H1 (cell line): ENCODE results near the gene DCAF8L2. TPM values are rescaled to one million over a fixed set of nuclear protein-coding genes. Genes with fewer than 3 reads are reported as not detected.

Experiments used
- CTCF ChIA-PET: fragments of 300-600 bp; sonication (Branson Sonifier 250); formaldehyde crosslinking; loops from one replicate; lab custom pipeline; 2021; ENCODE audit not compliant: partially characterized antibody; lab: Charles Lee
- POLR2A ChIA-PET: fragments of 300-600 bp; sonication (Branson Sonifier 250); formaldehyde crosslinking; loops from one replicate; lab custom pipeline; 2021; ENCODE audit warnings: inconsistent platforms; ENCODE audit not compliant: partially characterized antibody; lab: Charles Lee
- DNase-seq, 2 experiments: peaks; one replicate each; pipeline versions ENCODE4 v3.0.0 to v3.0.0-alpha.2; 2010 to 2022; ENCODE audit warnings: low spot score in 2 of 2, low read depth in 1 of 2, mixed read lengths in 1 of 2
- FAIRE-seq: peaks from 2 replicates; lab custom pipeline; 2011; peaks lifted over from hg19 to GRCh38; lab: Jason Lieb, UNC
- H2AFZ ChIP-seq: 2 replicates; pipeline ENCODE4 v1.8.1; 2012; ENCODE audit warnings: low read length, inconsistent platforms
- H2AK5ac ChIP-seq: 2 replicates; pipeline ENCODE4 v1.6.1; 2013; ENCODE audit warnings: low read depth, low read length
- H2BK120ac ChIP-seq: replicated peaks from 2 replicates; pipeline ENCODE3; 2013; ENCODE audit warnings: low read depth, low read length, inconsistent platforms
- H2BK12ac ChIP-seq: 2 replicates; pipeline ENCODE4 v1.6.1; 2013; ENCODE audit warnings: low read depth, low read length
- H2BK15ac ChIP-seq: 2 replicates; pipeline ENCODE4 v1.6.1; 2013; ENCODE audit warnings: low read length
- H2BK20ac ChIP-seq: 2 replicates; pipeline ENCODE4 v1.6.1; 2013; ENCODE audit warnings: low read length
- H2BK5ac ChIP-seq: 2 replicates; pipeline ENCODE4 v1.6.1; 2013; ENCODE audit warnings: low read depth, low read length
- H3K14ac ChIP-seq: 2 replicates; pipeline ENCODE4 v1.6.1; 2013; ENCODE audit warnings: inconsistent platforms; ENCODE audit not compliant: insufficient read length
- H3K18ac ChIP-seq: 2 replicates; pipeline ENCODE4 v1.6.1; 2013; ENCODE audit warnings: low read length; ENCODE audit errors: extremely low read depth
- H3K23ac ChIP-seq: 2 replicates; pipeline ENCODE4 v1.6.1; 2013; ENCODE audit warnings: inconsistent platforms; ENCODE audit not compliant: insufficient read length
- H3K23me2 ChIP-seq: 2 replicates; pipeline ENCODE4 v1.6.1; 2013; ENCODE audit warnings: low read depth, low read length
- H3K27ac ChIP-seq: 2 replicates; pipeline ENCODE4 v1.6.1; 2011; ENCODE audit warnings: low read depth, low read length, inconsistent platforms
- H3K27me3 ChIP-seq, 4 experiments: replicated peaks in 1 of 4; 1 replicate in 1 of 4; 2 replicates in 3 of 4; pipeline versions ENCODE4 v1.6.1 to v1.8.1; 2011 to 2013; ENCODE audit warnings: low read length in 3 of 4, mild to moderate bottlenecking in 3 of 4, inconsistent platforms in 2 of 4, mixed read lengths in 2 of 4, moderate library complexity in 1 of 4; ENCODE audit not compliant: control insufficient read depth in 3 of 4, insufficient read depth in 3 of 4; ENCODE audit errors: extremely low read depth in 1 of 4
- H3K36me3 ChIP-seq, 4 experiments: 2 replicates each; pipeline versions ENCODE4 v1.6.1 to v1.8.1; 2011 to 2013; ENCODE audit warnings: mild to moderate bottlenecking in 4 of 4, low read length in 3 of 4, moderate library complexity in 2 of 4, control low read depth in 1 of 4, inconsistent platforms in 1 of 4; ENCODE audit not compliant: insufficient read depth in 4 of 4, control insufficient read depth in 2 of 4
- H3K4ac ChIP-seq: replicated peaks from 2 replicates; pipeline ENCODE3; 2013; ENCODE audit warnings: low read length, low read depth, mixed read lengths, inconsistent platforms; ENCODE audit not compliant: insufficient read length
- H3K4me1 ChIP-seq, 4 experiments: replicated peaks in 1 of 4; 1 replicate in 1 of 4; 2 replicates in 3 of 4; pipeline versions ENCODE4 v1.6.1 to v1.8.1; 2011 to 2013; ENCODE audit warnings: low read length in 3 of 4, inconsistent platforms in 2 of 4, mixed read lengths in 1 of 4; ENCODE audit not compliant: insufficient read depth in 4 of 4, control insufficient read depth in 3 of 4
- H3K4me2 ChIP-seq, 2 experiments: 2 replicates each; pipeline versions ENCODE4 v1.6.1 to v1.8.1; 2011 to 2013; ENCODE audit warnings: low read depth in 2 of 2, low read length in 2 of 2, control low read depth in 1 of 2, inconsistent platforms in 1 of 2, mild to moderate bottlenecking in 1 of 2; ENCODE audit not compliant: insufficient read depth in 1 of 2
- H3K4me3 ChIP-seq, 4 experiments: fragments of 200-600, 300-600 bp in 1 of 4; sonication (generic), shearing (Covaris generic), sonication (Bioruptor Twin) in 1 of 4; 2 replicates each; pipeline versions ENCODE4 v1.5.1 to v1.8.1; 2011 to 2016; ENCODE audit warnings: low read length in 4 of 4, low read depth in 3 of 4, control low read depth in 2 of 4, inconsistent platforms in 2 of 4, mild to moderate bottlenecking in 2 of 4, mixed read lengths in 1 of 4, moderate library complexity in 1 of 4; ENCODE audit not compliant: insufficient read depth in 2 of 4; ENCODE audit errors: extremely low read depth in 1 of 4
- H3K56ac ChIP-seq: replicated peaks from 2 replicates; pipeline ENCODE3; 2013; ENCODE audit warnings: low read depth, mild to moderate bottlenecking, mixed read lengths, low read length, inconsistent platforms; ENCODE audit not compliant: insufficient read length
- H3K79me1 ChIP-seq: 2 replicates; pipeline ENCODE4 v1.6.1; 2013; ENCODE audit warnings: low read depth, low read length, control low read depth
- H3K79me2 ChIP-seq, 2 experiments: 2 replicates each; pipeline versions ENCODE4 v1.6.1 to v1.8.1; 2012 to 2013; ENCODE audit warnings: low read length in 2 of 2, mild to moderate bottlenecking in 2 of 2, inconsistent platforms in 1 of 2; ENCODE audit not compliant: insufficient read depth in 2 of 2, control insufficient read depth in 1 of 2
- H3K9ac ChIP-seq, 4 experiments: replicated peaks in 1 of 4; 1 replicate in 1 of 4; 2 replicates in 3 of 4; pipeline versions ENCODE4 v1.6.1 to v1.8.1; 2011 to 2013; ENCODE audit warnings: low read depth in 3 of 4, low read length in 3 of 4, control low read depth in 2 of 4, mild to moderate bottlenecking in 2 of 4, moderate library complexity in 2 of 4, inconsistent platforms in 1 of 4; ENCODE audit errors: extremely low read depth in 1 of 4
- H3K9me3 ChIP-seq, 2 experiments: 2 replicates each; pipeline versions ENCODE4 v1.6.1 to v1.8.1; 2012 to 2013; ENCODE audit warnings: mild to moderate bottlenecking in 2 of 2, moderate library complexity in 2 of 2, control low read depth in 1 of 2, inconsistent platforms in 1 of 2, low read depth in 1 of 2, low read length in 1 of 2, mixed read lengths in 1 of 2; ENCODE audit not compliant: insufficient read depth in 2 of 2
- H4K20me1 ChIP-seq, 2 experiments: replicated peaks in 1 of 2; 2 replicates each; pipeline versions ENCODE3 to v1.8.1; 2011 to 2013; ENCODE audit warnings: inconsistent platforms in 2 of 2, low read length in 2 of 2, mild to moderate bottlenecking in 1 of 2; ENCODE audit not compliant: insufficient read depth in 2 of 2, control insufficient read depth in 1 of 2
- H4K5ac ChIP-seq: 2 replicates; pipeline ENCODE4 v1.6.1; 2013; ENCODE audit warnings: low read length, low read depth, mixed read lengths, inconsistent platforms; ENCODE audit not compliant: insufficient read length
- H4K8ac ChIP-seq: 2 replicates; pipeline ENCODE4 v1.8.0; 2013; ENCODE audit warnings: mild to moderate bottlenecking, moderate library complexity, low read length, inconsistent platforms; ENCODE audit not compliant: insufficient read depth; ENCODE audit errors: extremely low read depth
- H4K91ac ChIP-seq: replicated peaks from 2 replicates; pipeline ENCODE3; 2013; ENCODE audit warnings: low read length, mixed read lengths, inconsistent platforms; ENCODE audit not compliant: insufficient read length
- EZH2 ChIP-seq: fragments of 200-600 bp; sonication (generic); IDR thresholded peaks from 2 replicates; pipeline ENCODE4 v1.7.1; 2012; ENCODE audit warnings: low read depth, mild to moderate bottlenecking, moderate library complexity, low read length, inconsistent platforms; ENCODE audit not compliant: severe bottlenecking
- FOSL1 ChIP-seq: IDR thresholded peaks from 2 replicates; pipeline ENCODE4 v1.6.1; 2011; ENCODE audit warnings: mild to moderate bottlenecking, low read depth, low read length, moderate library complexity; ENCODE audit not compliant: insufficient read depth
- MAX ChIP-seq: IDR thresholded peaks from 2 replicates; pipeline ENCODE4 v1.6.1; 2012; ENCODE audit warnings: inconsistent platforms
- NRF1 ChIP-seq: IDR thresholded peaks from 2 replicates; pipeline ENCODE4 v1.6.1; 2011; ENCODE audit warnings: mild to moderate bottlenecking, low read depth, low read length, improper control_type of control experiment
- RAD21 ChIP-seq, 2 experiments: IDR thresholded peaks in 1 of 2; conservative IDR thresholded peaks in 1 of 2; 2 replicates each; pipeline ENCODE4 v1.6.1; 2011; ENCODE audit warnings: low read depth in 2 of 2, low read length in 2 of 2, improper control_type of control experiment in 1 of 2, inconsistent platforms in 1 of 2, mild to moderate bottlenecking in 1 of 2, moderate library complexity in 1 of 2
- RXRA ChIP-seq: IDR thresholded peaks from 2 replicates; pipeline ENCODE4 v1.6.1; 2011; ENCODE audit warnings: low read depth, mild to moderate bottlenecking, low read length, moderate library complexity; ENCODE audit not compliant: insufficient read depth
- SP2 ChIP-seq: IDR thresholded peaks from 2 replicates; pipeline ENCODE4 v1.6.1; 2012; ENCODE audit warnings: mild to moderate bottlenecking, low read length, inconsistent platforms
- USF2 ChIP-seq: IDR thresholded peaks from 2 replicates; pipeline ENCODE4 v1.6.1; 2011; ENCODE audit warnings: low read length, improper control_type of control experiment
- YY1 ChIP-seq: IDR thresholded peaks from 2 replicates; pipeline ENCODE4 v1.6.1; 2011; ENCODE audit warnings: low read depth, mild to moderate bottlenecking, low read length
- WGBS, 2 experiments: shearing (Covaris generic) in 1 of 2; methylation state at CpG; one replicate each; pipeline versions ENCODE4 v1.1.6 to v1.1.7; 2013 to 2015; ENCODE audit warnings: low lambda C conversion rate in 2 of 2, mixed read lengths in 2 of 2, inconsistent platforms in 1 of 2, low coverage in 1 of 2, missing lambda C conversion rate in 1 of 2; ENCODE audit not compliant: insufficient replicate concordance in 2 of 2, insufficient coverage in 1 of 2, insufficient read length in 1 of 2; ENCODE audit errors: extremely low coverage in 1 of 2, missing lambda C conversion rate in 1 of 2; 5-methylcytosine and 5-hydroxymethylcytosine counted together
- polyA plus RNA-seq, 7 experiments: library from polyadenylated mRNA; depleted of rRNA in 3 of 7; stranded (reverse) in 5 of 7; unstranded in 2 of 7; fragments of >200 nt in 5 of 7; fragments of 200-250 nt in 2 of 7; gene quantifications; 1 replicate in 5 of 7; 2 replicates in 1 of 7; 4 replicates in 1 of 7; pipeline versions ENCODE4 v1.2.1 to v1.2.3, GENCODE V29; 2011 to 2013; ENCODE audit warnings: missing spikeins in 2 of 7, mixed read lengths in 2 of 7
- total RNA-seq: library from RNA; stranded (reverse); fragmentation: NEBNext Ultra II Directional; extraction: Animal tissue kit (Norgen Biotek cat#: 25700); gene quantifications from 2 replicates; pipeline ENCODE4 v1.2.1, GENCODE V29; 2021

DCAF8L2 gene
- total and polyA plus RNA-seq, 2 of the 8 experiments (the other 6 are each of a cell fraction or from before 2014, with no cell fraction given), result not detected

DNA sequence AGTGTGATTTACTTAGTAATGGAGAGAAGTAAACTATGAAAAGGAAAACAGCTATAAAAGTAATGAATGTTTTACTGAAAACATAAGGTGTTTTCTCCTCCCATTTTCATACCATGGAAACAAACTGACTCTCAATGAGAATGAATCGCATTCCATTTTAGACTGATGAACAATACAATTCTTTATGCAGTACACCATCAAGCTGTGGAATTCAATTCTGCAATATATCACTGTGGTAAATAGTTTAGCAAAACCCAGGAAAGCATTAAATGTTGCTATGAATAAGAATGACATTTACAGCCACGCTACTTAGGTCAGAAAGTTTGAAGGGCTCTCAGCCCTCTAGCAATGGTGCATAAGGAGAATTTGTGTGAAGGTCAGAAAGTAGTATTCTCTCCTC is 7.4 kb downstream of the DCAF8L2 start:
- H3K23me2 ChIP-seq, result no peaks in the 10 kb centered on the region
- no peak overlapping the region for H2BK5ac ChIP-seq
- no peak for DNase-seq
- H3K27ac ChIP-seq, result no peak overlapping the region
- no peak overlapping the region for H2BK12ac ChIP-seq
- no peak overlapping the region for H2AFZ ChIP-seq
- H4K5ac ChIP-seq, result no peak overlapping the region
- WGBS, 2 experiments, result 81% methylated on average over 2 of the region's 2 CpGs; no CpG with 5 or more reads in 1 of the 2 experiments
- H3K4me1 ChIP-seq, result no peaks in the 10 kb centered on the region
- H3K18ac ChIP-seq, result no peak overlapping the region
- peak; percentile 32 for FAIRE-seq
- H2AK5ac ChIP-seq, result no peak overlapping the region
- ChIA-PET CTCF (interaction anchor here (1.4 kb wide), 2 partner anchors 42 to 86 kb away, joined by 3 read pairs; no protein-coding TSS in a partner anchor), POLR2A (no interaction called here)
- H3K23ac ChIP-seq, result no peak overlapping the region
- no peak overlapping the region for H2BK120ac ChIP-seq
- no peak overlapping the region for H4K8ac ChIP-seq
- H3K79me1 ChIP-seq, result no peaks in the 10 kb centered on the region
- no peak overlapping the region for H3K14ac ChIP-seq
- no peaks in the 10 kb centered on the region for H3K27me3 ChIP-seq
- H3K36me3 ChIP-seq, result no peaks in the 10 kb centered on the region
- no peak overlapping the region for H3K56ac ChIP-seq
- H4K91ac ChIP-seq, result no peak overlapping the region
- no peaks in the 10 kb centered on the region for H4K20me1 ChIP-seq
- no peak overlapping the region for H3K4me2 ChIP-seq
- H3K9ac ChIP-seq, result no peak overlapping the region
- H2BK15ac ChIP-seq, result no peak overlapping the region
- no peak overlapping the region for H2BK20ac ChIP-seq
- H3K79me2 ChIP-seq, result no peaks in the 10 kb centered on the region
- H3K4ac ChIP-seq, result no peak overlapping the region
- H3K4me3 ChIP-seq, result no peak overlapping the region
- no peaks in the 10 kb centered on the region for H3K9me3 ChIP-seq
- TF ChIP-seq RXRA (no peak), NRF1 (no peak), YY1 (no peak), RAD21 (IDR thresholded peaks at IDR 0.05 in 1 of 2, conservative IDR thresholded peaks at IDR 0.05 in 1 of 2; ENCODE audit: low read depth in 2 of 2, low read length in 2 of 2) (no peak), MAX (no peak), USF2 (no peak), FOSL1 (no peak), SP2 (no peak), EZH2 (no peak)
